PC-3 (cell line): ENCODE results near the gene SESN1.
"Not testable (repeated sequence)": the region's sequence is repeated elsewhere in the genome, so short reads cannot be mapped to it uniquely, and the experiment has no call there.

ENCODE experiments used
- CTCF ChIP-seq: fragments of 300-600 bp; sonication (generic); conservative IDR thresholded peaks from 2 replicates; pipeline ENCODE4 v1.5.1; 2017; ENCODE audit warnings: antibody characterized with exemption, low read depth, mild to moderate bottlenecking, low read length
- EZH2 ChIP-seq: fragments of 300-600 bp; sonication (generic); IDR thresholded peaks from one replicate; pipeline ENCODE4 v1.6.1; 2017; ENCODE audit warnings: antibody characterized with exemption, mild to moderate bottlenecking, low read length; ENCODE audit not compliant: unreplicated experiment

DNA sequence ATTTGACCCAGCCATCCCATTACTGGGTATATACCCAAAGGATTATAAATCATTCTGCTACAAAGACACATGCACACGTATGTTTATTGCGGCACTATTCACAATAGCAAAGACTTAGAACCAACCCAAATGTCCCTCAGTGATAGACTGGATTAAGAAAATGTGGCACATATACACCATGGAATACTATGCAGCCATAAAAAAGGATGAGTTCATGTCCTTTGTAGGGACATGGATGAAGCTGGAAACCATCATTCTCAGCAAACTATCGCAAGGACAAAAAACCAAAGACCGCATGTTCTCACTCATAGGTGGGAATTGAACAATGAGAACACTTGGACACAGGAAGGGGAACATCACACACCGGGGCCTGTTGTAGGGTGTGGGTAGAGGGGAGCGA, 41.4 kb upstream of the SESN1 start:
- TF ChIP-seq CTCF, EZH2: not testable (repeated sequence)
